UCSD-AML1 (cell line): ENCODE data around the gene PTPRR.

ENCODE experiments used
- DNase-seq: peaks from one replicate; lab custom pipeline; 2025; ENCODE audit not compliant: unreplicated experiment; lab: John Stamatoyannopoulos, UW

The PTPRR gene

DNA sequence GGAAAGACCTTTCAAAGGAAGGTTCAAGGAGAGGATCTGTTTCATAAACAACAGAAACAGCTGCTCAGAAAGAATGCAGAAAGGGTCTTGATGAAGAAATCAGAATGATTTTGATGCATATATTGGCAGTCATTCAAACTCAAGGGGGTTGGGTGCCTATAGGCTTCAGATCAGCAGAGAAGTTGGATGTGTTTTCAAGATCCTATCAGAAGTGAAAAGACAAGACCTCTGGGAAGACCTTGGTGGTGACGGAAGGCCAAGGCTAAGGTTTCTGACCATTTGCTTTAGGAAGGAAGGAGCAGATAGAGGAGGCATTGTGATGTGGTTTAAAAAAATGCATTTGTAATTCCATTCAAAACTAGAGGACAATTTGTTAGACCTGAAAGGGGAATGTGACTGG, 268.1 kb downstream of the PTPRR start:
- DNase-seq, result no peak

DNA sequence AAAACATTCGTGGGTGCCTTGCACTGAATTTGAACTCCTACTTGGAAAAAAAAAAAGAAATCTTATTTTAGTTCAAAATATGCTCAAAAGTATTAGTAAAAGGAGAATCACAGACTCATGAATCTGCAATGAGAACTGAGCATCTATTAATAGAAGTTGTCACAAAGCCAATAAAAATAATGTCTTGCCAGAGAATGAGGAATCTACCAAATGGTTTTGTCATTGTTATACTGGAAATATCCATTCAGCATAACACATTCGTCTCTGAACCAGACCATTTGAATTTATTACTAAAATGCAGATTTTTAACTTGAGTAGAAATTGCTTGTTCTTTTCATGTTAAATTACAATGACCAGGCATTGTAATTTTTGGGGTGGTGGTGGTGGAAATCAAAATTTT, 271.7 kb downstream of the PTPRR start:
- no peak for DNase-seq

DNA sequence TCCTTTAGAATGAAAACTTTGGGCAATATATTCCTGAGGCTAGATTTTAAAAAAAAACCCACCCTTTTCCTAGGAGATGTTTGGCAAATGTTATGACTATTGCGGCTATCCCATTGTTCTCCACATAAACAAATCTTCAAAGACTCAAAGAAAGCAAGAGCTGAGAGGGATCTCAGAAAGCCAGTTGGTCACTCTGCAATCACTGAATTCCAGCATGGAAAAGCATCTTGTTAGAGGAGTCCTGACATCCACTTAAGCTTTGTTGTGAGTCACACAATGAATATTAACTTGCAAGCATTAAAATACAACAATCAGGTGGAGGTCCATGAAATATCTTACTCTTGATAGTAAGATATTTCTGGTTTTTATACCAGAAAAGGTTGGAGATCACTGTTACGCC, 272.3 kb downstream of the PTPRR start:
- no peak for DNase-seq

DNA sequence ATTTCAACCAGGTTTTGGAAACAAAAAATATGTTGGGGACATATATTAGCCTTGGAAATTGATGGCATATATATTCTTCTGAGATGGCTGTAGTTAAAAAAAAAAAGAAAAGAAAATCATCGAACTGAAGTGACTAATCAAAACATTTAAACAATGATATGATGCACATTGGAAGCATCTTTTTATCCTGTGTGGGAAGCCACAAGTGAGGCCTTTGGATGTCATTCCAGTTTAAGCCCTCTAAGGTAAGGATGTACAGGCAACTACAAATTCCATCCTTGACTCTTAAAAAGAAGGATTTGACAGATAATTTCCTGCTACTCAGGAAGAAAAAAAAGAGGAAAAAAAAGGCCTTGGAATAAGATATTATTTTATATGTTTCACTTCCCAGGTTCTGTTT, 273.7 kb downstream of the PTPRR start:
- DNase-seq, result no peak

DNA sequence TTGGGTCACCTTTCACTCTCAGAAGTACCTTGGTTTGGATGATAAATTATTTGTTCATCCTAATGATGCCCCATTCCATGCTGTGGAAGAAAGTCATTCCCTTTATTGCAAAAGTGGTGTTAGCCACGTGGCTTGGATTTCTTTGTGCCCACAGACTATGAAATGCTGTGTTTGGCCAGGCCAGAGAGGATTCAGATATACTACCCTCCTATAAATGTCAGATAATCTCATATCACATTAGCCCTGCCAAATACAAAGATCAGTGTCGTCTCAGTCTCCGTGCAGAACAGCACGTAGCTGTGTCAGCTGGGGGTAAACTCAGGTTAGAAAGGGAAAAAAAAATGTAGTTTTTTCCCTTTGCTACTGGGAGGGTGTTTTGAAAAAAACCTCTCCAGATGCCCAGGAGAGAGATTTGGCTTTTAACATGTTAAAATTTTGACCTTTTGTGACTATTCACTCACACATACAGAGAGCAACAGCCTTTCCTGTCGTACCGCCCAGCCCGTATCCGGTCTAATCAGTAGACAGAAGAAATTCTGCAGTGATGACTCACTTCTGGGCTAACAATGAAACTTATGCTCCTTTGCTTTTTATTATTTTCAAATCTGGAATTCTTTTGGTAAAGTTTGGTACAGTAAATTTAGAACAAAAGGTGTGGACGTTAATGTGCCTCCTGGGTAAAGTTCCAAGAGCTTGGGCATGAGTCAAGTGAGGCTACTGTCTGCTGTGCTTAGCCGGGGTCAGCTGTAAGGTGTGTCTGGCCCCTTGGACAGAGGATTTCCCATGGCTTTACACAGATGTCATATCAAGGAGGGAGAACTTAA, 274.8 kb downstream of the PTPRR start:
- peak; percentile 42 for DNase-seq

DNA sequence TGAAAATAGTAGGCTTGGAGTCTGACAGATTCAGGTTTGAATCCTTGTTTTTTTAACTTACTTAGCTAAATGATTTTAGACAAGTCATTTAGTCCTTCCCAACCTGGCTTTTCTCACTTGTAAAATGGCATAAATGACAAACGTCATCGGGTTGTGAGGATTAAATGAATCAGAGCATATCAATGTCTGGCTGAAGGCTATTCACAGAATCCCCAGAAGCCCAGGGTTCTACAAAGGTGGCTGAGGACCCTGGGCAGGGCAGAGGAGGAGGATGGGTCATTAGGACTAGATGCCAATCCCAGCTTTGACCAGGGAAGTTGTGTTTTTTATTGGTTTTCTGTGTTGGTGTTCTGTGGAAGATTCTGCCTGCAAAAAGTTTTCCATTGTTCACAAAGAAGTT, 275.7 kb downstream of the PTPRR start:
- DNase-seq, result no peak

DNA sequence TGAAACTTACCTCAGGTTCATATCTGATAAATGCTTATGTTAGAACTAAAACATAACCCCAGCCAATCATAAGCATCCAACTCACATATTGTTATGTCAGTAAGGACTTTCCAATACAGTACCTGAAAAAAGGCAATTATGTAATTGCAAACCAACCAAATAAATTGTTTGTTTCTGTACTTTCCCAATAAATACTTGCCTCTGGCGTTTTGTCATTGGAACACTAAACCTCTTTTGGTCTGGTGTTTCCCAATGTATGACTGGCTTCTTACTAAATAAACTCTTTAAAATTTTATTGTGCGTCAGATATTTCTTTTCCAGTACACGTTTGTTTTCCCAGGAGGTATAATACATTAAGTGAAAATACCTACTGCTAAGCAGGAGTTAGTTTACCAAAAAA, 276.6 kb downstream of the PTPRR start:
- DNase-seq, result no peak

DNA sequence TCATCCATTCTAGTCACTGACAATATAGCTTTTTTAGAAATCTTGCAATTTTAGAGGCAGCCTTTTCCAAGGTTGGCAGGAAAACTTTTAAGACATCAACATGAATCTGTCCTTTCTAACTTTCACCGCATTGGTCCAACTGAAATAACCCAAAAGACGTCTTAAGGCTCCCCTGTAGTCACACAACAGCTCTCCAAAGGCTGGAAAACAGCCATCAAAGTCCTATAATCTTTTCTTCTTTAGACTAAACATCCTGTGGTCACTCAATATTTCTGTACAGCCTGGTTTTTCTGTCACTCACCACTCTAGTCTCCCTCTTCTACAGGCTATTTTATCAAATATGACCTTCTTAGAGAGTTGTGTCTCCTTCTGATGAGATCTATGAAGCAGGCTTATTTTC, 278.8 kb downstream of the PTPRR start:
- no peak for DNase-seq

DNA sequence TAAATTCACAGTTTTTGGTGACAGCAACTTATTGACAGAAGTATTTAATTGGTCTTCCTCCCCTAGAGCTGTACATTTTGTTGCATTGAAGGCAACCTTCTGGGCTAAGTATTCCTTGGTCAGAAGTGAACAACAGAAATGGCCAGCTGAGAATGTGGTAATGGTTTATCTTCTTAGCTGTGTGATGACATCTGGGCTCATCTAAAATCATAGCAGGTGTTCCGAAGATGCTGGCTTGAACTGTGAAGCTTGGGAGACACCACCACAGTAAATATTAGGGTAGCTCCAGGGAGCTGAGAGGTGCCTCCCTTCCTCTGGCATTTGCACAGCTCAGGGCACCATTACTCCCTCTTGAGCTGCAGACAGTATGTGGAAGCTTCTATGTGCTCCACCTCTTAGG, 279.6 kb downstream of the PTPRR start:
- DNase-seq, result no peak

DNA sequence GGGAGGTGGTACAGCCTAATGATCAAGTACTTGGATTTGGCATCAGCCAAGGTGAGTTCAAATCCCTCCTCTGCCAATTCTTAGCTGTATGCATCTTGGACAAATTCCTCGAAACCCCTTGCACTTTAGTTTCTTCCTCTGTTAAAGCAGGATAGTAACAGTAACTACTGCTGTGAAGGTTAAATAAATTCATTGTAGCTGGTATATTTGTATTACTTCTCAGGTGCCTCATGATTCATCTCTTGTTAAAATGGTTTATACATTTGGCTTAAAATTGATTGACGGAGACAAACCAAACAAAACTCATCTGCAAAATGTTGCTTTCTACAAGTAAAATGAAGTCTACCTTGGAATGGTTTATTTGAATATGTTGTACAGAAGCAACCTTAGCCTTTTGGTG, 281.0 kb downstream of the PTPRR start:
- DNase-seq, result no peak

DNA sequence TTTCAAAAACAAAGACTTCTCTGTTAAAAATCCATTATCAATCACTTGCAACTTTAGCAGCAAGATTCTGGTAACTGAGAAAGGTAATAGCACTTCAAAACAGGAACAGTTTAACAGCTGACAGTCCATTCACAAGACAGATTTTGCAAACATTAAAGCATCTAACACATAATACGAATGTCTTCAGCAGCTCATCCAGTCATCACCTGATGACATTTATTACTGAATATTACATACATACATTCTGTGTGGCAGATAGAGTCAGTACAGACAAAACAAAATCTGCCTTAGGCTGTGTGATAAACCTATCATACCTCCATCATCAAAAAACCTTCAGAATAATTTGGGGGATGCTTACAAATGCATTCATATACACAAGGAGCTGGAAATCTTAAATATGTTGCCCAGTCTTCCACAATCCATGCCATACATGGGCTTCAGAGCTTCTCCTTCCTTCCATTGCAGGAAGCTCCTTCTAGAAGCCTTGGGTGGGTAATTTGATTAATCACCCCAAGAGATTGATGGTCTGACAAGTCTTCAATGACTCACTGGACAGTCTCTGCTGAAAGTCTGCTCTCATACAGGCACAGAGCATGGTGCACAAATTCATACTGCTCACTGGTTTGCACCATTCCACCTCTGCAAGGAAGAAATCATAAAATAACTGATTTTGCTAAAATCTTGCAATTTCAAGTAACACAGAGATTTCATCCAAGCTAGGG, 281.7 kb downstream of the PTPRR start:
- DNase-seq, result no peak

DNA sequence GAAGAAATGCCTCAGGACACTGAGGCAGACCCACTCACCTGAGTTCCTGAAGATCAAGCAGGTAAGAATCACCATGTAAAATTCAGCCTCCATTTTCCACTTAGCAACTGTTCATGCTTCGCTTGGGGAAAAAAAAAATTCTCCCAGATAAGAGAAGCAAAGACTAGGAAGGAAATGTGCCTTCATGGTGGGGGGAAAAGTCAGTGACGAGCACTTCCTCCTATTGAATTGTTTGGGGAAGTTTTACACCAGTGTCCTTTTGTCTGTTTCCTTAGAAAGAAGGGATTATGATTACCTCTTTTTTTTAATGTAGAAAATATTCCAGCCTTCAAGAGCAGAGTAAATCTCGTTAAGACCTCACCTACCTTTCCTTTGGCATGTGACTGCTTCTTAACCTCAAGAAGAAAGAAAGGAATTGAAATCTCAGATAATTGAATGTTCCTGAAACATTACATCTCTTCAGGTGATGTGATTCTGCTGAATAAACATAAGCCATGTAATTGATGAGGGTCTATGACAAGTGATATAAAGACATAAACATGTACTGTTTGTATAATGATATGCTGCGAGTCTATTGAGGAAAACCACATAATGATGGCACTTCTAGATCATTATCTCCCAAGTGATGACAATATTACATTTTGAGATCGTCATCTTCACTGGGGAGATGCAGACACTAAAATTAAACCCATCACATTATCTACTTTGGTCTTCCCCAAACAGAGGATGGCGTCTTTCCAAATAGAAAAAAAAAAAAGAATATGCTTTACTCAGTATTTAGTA, 283.0 kb downstream of the PTPRR start, which contains the start of gene PTPRB:
Gene PTPRB (minus strand): TSS at position 127 of the 783 bp plus-strand sequence. CDS start 34 bp downstream, at position 93.
- no peak for DNase-seq

DNA sequence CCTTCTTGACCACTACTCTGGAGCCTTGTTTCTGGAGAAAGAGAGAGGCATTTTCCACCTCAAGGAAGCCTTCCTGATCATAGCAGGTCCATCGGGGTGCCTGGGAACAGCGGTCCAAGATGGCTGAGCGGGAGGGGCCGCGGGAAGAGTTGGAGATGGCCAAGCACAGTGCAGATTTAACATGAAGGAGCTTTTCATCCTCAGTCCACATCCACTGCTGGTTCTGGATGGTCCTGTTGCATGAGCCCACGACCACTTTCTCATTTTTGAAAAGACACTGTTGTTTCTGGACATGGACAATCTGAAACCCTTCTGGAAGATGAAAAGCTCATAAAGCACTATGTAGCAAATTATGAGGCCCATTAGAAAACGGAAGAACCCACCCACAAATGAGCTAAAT, 284.8 kb downstream of the PTPRR start:
- DNase-seq, result no peak

DNA sequence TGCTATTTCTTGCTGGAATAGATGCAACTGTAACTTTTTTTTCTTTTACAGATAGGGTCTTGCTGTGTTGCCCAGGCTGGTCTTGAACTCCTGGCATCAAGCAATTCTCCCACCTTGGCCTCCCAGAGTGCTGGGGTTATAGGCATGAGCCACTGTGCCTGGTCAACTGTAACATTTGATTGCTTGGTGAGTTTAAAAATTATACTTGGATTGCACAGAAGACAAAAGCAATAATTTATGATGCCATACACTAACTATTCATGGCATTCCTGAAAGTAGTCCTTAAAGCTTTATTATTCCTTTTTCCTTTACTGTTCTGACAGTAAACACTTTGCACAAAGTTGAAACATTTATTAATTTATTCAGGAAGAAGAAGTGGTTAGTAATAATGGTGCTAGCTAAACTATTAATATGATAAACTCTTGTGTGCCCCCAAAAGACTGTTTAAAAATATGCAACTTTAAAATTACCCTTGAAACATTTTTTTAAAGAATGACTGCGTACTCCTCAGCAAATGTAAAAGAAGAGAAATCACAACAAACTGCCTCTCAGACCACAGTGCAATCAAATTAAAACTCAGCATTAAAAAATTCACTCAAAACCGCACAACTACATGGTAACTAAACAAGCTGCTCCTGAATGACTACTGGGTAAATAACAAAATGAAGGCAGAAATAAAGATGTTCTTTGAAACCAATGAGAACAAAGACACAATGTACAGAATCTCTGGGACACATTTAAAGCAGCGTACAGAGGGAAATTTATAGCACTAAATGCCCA, 291.6 kb downstream of the PTPRR start:
- no peak for DNase-seq

DNA sequence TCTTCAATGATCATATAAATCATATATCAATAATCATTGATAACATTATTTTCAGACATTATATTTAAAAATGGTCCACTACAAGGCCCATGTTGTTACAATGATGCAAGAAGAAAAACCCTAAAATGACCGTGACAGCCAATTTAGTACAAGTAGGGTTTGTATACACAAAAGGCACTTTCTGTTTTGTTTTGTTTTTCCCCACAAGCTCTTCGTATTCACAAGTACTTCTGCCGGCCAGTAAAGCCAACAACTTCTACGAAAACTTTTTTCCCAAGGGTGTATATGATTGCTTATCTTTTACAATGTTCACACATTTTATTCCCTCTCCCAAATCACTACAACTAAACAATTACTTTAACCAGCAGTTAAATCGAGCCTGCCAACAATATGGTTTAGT, 292.9 kb downstream of the PTPRR start:
- DNase-seq, result no peak

DNA sequence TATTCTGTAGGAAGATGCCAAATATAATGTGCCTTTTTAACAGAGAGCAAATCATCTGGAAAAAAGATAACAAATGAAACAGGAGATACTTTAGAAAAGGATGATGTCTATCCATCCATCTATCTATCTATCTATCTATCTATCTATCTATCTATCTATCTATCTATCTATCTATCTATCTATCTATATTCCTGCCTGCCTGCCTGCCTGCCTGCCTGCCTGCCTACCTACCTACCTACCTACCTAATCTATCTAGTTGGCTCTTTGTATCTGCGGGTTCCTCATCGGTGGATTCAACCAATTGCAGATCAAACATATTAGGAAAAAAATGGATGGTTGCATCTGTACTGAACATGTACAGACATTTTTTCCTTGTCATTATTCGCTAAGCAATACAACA, 294.4 kb downstream of the PTPRR start:
- no peak for DNase-seq

DNA sequence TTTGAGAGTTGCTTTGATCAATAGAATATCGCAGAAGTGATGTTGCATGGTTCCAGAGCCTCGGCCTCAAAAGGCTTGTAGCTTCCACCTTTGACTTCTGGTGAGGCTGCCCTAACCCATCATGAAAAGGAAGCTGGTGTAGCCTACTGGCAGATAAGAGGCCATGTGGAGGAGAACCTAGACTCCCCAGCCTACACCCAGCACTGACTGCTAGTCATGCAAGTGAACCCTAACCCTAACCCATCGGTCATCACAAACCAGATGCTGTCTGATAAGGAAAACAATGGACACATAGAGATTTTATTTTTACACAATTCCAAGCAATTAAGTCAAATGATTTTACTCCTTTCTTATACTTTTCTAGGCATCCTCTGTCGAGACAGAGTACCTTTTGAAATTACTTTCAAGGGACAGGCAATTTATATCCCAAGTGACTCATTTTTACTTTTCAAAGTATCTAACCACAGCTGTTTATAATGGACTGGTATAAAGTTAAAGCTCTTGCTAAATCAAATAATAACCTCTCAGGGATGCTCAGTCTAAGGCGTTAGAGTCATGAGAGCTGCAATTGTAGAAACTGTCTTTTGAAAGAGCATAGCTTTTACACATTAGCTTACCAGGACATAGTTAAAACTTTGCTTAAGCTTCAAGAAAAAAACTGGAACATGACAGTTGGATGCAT, 300.9 kb downstream of the PTPRR start:
- no peak for DNase-seq

DNA sequence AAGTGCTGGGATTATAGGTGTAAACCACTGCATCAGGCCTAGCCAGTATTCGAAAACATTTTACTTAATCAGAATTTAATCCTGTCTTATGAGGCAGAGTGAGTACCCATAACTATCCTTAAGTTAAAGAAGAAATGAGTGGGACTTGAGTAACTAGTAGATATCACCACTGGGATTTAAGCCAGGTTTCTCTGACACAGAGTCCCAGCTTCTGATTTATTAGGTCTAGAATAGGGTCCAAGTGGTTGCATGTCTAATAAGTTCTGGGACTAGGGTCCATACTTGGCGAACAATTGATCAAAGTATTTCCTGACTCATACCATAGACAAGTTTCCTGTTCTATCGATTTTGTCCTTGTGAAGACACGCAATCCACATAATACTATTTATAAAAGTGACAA, 302.2 kb downstream of the PTPRR start:
- DNase-seq, result no peak

DNA sequence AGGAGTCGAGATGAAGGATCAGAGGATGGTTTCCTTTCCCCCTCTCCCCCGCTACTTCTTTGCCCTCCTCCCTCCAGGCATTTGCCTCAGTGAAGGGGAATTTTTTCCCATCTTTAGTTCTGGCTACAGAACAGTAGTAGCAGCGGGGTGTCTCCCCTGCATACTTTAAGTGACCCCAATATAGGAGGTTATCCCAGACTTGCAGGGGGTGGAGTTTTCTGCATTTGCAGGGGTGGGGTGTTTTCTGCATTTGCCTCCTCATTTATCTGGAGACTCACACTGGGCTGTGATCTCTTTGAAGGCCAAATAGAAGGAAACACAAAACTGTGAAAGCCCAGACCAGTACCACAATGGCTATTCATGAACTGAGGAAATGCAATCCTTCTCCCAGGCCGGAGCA, 303.1 kb downstream of the PTPRR start:
- no peak for DNase-seq

DNA sequence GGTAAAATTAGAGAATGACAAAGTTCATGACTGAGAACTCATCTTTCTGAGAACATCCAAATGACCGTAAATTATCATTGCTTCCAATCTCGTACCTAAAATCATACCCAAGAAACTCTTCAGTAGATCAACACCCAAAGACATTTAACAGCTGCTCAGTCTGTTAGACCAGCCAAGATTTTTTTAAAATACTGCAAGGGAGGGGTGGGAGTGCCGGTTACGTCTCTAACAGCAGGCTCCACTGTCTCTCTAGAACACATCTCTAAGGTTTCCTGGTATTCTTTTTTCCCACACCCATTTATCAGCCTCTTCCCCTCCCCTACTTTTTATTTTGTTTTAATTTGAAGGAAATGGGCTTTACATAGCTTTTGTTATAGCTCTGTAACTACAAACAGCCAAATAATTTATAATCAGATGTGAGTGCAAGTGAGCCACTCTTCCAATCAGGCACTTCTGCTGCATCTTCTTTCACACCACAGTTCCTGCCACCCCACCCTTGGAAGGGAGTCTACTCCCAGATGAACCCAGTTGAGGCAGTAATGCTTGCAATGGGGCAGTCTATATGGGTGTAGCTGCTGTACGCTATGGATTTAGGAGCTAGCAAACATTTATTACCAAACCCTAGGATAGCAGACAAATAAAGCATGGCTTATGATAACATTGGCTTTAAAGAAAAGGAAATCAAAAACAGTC, 305.2 kb downstream of the PTPRR start:
- no peak for DNase-seq
